GM19324 (cell line): ENCODE data around the gene XRN2.
"Not testable (repeated sequence)": the region's sequence is repeated elsewhere in the genome, so short reads cannot be mapped to it uniquely, and the experiment has no call there.

ENCODE experiments used
- ATAC-seq: cut with Tn5 transposase; IDR thresholded peaks from one replicate; pipeline ENCODE4 v1.9.1; 2021; ENCODE audit warnings: mild to moderate bottlenecking, moderate library complexity; ENCODE audit not compliant: unreplicated experiment, low FRiP score

XRN2 gene

GRCh38 chr20:21342656-21343345 lies 39.7 kb downstream of the XRN2 start:
- ATAC-seq: no peak

DNA sequence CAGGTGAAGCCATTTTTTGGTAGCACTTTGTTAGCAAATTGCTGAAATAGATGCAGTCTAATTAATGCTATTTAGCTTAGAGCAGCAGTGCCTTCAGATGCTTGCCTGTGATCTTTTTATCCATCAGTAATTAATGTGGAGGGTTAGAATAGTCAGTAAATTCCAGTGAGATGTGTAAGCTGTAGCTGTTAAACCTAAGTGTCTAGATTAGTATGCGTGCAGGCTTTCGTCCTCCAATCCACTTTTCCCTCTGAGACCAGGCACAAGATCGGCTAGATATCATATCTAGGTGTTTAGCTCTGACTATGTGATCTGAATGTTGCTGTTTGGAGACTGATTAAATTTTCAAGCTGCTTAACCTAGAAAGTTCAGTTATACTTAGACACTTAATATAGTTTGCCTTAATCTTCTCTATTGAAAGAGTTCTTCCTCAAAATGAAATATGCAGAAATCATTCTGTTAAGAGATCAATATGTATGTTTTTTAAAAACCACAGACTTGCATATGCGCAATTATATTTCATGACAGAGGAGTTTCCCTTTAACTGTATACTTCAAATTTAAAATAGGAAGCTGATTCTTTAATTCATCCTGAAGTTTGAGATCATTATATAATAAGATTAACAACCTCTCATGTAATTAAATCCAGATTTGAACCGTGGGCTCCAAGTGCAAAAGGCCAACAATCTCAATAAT lies 41.2 kb downstream of the XRN2 start:
- no peak for ATAC-seq

DNA sequence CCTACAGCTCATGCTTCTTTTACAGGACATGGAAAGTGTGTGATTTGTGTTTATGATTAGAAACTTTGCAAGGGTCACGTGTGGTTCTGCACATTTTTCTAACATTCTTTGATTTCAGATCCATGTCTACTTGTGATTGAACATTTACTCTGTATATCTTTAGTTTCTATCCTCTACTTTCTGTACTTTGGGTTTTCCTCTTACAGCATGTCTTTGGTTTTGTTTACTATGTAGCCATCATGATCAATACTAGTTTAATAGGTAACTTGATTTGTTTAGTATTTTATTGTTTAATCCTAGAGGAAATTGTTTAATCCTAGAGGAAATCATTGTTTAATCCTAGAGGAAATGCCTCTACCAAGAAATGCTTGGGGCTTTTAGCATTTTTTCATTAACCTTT lies 41.8 kb downstream of the XRN2 start:
- ATAC-seq: no peak

GRCh38 chr20:21352703-21353102 lies 49.6 kb downstream of the XRN2 start:
- ATAC-seq: no peak

DNA sequence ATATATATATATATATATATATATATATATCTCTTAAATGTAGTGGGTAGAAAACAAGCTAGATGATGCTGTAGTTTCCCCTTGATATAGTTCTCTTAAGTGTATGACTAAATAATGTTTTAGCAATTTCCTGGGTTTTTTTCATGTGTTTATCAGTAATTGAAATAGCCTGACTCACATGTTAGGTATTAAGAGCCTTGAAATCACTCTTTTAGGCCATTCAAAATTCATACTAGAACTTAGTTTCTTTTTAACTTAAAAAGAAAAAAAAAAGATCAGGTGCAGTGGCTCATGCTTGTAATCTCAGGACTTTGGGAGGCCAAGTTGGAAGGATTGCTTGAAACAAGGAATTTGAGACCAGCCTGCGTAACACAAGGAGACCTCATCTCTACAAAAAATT lies 50.1 kb downstream of the XRN2 start:
- no peak for ATAC-seq

DNA sequence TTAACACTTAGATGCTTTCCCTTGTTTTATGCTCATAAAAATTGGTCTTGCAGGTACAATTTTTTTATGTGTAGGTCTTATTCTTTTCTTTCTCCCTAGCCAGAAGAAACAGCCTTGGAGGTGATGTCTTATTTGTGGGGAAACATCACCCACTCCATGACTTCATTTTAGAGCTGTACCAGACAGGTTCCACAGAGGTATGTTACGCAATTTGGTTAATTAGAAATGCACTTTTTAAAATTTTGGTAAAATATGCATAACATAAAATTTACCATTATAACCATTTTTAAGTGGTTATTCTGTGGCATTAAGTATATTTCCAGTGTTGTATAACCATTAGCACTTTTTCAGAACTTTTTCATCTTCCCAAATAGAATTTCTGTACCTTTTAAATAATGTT lies 52.9 kb downstream of the XRN2 start:
- no peak for ATAC-seq

- no peak for ATAC-seq
Measured at GRCh38 chr20:21356386-21356785, 53.3 kb downstream of the XRN2 start.

DNA sequence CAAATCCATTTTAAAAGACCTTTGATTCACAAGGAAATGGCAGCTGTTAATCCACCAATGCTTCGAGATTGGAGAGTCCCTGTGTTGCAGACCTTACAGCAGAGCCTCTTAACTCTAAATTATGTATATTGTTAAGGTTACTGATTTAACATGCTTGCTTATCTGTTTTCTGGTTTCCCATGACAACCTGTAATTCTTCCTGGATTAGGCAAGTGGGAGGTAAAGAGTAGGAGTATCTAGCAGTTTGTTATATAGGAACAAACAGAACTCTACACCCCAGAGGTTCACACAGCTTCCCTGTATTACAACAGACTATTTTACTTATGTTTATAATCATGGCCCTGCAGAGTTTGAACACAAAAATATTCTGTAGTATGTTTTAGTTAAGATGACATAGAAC lies 54.7 kb downstream of the XRN2 start:
- no peak for ATAC-seq

GRCh38 chr20:21358737-21359136 lies 55.6 kb downstream of the XRN2 start:
- no peak for ATAC-seq

- ATAC-seq: no peak
Measured at GRCh38 chr20:21360705-21361104, 57.6 kb downstream of the XRN2 start.

- ATAC-seq: no peak
Measured at GRCh38 chr20:21361266-21361665, 58.1 kb downstream of the XRN2 start.

- ATAC-seq: no peak
Measured at GRCh38 chr20:21364413-21364812, 61.3 kb downstream of the XRN2 start.

- ATAC-seq: no peak
Measured at GRCh38 chr20:21365771-21366170, 62.6 kb downstream of the XRN2 start.

GRCh38 chr20:21366273-21366672 lies 63.1 kb downstream of the XRN2 start:
- not testable (repeated sequence) for ATAC-seq

DNA sequence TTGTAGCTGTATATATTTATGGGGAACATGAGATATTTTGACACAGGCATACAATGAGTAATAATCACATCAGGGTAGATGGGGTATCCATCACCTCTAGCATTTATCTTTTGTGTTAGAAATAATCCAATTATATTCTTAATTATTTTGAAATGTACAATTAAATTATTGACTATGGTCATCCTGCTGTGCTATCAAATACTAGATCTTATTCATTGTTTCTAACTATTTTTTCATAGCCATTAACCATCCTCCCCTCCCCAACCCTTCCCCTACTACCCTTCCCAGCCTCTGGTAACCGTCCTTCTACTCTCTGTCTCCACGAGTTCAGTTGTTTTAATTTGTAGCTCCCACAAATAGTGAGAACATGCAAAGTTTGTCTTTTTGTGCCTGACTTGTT lies 65.7 kb downstream of the XRN2 start:
- no peak for ATAC-seq

DNA sequence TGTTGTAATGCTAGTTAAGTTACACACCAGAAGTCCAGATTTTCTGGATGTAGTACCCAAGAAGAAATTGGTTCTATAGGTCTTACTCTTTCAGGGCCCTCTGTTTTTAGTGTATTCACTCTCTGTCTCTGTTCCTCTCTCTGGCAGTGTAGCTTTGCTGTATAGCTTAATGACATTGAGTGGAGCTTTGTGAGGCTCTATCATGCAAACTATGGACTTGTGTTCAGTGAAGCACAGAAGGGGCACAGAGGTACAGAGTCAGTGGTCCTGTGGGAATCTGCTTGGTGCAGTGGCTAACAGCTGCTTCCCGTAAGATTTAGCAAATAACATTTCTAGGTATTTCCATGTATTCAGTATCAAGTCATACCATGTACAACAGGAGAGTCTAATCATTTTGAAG lies 68.1 kb downstream of the XRN2 start:
- ATAC-seq: no peak

DNA sequence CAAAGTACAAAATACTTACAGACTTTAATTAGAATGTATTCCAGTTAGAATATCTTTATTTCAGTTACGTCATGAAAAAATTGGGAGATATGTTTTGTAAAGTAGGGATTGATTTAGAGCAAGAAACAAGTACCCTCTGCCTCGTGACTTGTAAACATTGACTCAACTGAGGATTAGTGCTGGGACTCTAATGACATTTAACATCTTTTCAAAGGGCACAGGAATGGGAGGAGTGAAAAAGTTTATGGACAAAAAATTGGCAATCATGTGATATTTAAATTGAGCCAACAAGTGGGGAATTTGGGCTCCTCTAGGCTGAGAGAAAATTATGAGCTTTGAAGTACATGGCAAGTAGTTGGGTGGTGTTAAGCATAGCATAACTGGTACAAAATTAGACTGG lies 68.9 kb downstream of the XRN2 start:
- no peak for ATAC-seq

DNA sequence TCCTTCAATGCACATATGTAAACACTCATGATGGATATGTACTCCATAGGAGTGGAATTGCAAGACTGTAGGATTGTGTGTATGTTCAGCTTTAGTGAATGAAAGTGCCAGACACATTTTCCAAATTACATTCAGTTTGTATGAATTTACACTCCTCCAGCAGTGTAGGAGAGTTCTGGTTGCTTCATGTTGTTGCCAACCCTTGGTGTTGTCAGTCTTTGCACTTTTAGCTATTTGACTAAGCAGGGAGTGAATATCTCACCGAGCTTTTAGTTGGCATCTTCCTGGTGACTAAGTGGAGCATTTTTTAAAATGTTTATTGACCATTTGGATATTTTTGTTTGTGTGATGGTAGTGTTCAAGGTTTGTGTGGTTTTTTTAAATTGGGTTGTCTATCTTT lies 70.3 kb downstream of the XRN2 start:
- ATAC-seq: no peak

DNA sequence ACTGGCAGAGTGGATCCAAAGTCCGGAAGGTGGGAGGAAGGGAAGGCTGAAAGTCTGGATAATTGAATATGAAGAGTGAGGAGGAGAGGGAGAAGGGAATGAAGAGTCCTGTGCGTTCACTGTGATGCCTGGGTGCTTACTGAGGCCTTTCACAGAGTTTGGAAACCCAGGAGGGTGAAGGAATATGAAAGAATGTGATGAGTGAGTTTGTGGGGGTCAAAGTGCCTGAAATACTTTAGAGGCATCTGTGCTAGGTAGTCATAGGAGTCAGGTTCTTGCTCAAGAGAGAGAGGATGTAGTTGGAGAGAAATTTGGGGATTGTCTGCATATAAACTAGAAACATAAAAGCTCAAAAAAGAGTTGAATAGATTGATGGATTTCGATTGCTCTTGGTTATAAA lies 73.5 kb downstream of the XRN2 start:
- no peak for ATAC-seq

- no peak for ATAC-seq
Measured at GRCh38 chr20:21377701-21378100, 74.6 kb downstream of the XRN2 start.

DNA sequence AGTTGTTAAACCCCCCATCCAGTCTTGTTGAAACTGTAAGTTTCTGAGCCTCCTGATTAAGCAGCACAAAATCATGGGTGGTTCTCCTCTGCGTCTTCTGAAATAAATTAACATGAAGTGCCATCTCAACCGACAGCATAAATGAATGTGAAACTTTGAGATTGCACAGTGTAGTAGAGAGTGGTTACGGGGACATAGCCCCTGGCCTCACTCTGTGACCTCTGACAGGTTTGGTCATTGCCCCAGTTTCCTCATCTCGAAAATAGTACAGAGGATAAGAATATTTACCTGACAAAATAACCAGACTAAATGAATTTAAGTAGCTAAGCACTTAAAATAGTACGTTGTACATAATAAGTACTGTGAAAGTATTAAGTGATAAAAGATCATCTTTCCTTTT lies 75.1 kb downstream of the XRN2 start:
- no peak for ATAC-seq

- no peak for ATAC-seq
Measured at GRCh38 chr20:21380711-21381110, 77.6 kb downstream of the XRN2 start.
